Measurements from ENCODE around the gene CACNA1D.

CACNA1D gene

GRCh38 chr3:53807117-53807810 lies 312.9 kb downstream of the CACNA1D start:
- peaks cover 1% of the 10 kb centered on the region for H3K36me3 Mint-ChIP-seq (ENCODE audit: insufficient read depth)
- DNase-seq (ENCODE audit: low spot score in 2 of 2) (no peak), ATAC-seq (replicated peaks; ENCODE audit: extremely low read depth, poor library complexity, severe bottlenecking) (no peak)
- no peaks in the 10 kb centered on the region for H3K4me1 Mint-ChIP-seq
- H3K27ac Mint-ChIP-seq (ENCODE audit: low read depth), result no peak overlapping the region
- no peaks in the 10 kb centered on the region for H3K9me3 Mint-ChIP-seq
- peaks cover 36% of the 10 kb centered on the region for H3K27me3 Mint-ChIP-seq
- H3K4me3 Mint-ChIP-seq, result no peak overlapping the region

DNA sequence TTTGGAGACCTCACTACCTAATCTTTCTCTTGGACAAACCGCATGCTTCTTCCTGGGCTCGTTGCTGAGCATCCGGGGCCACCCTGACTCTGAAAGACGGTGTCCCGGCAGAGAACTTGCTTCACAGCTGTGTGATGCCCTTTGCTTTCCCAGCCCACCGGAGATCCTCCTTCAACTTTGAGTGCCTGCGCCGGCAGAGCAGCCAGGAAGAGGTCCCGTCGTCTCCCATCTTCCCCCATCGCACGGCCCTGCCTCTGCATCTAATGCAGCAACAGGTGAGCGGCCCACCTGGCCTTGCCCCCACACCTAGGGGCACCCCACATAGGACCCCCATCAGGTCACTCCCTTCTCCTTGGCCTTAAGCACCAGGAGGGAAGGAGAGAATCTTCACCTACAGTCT lies 314.1 kb downstream of the CACNA1D start:
- H3K4me3 Mint-ChIP-seq, result no peak overlapping the region
- DNase-seq (ENCODE audit: low spot score in 2 of 2), result no peak
- no peak for ATAC-seq (replicated peaks; ENCODE audit: extremely low read depth, poor library complexity, severe bottlenecking)
- H3K4me1 Mint-ChIP-seq, result no peaks in the 10 kb centered on the region
- H3K27me3 Mint-ChIP-seq, result peaks cover 36% of the 10 kb centered on the region
- peaks cover 3% of the 10 kb centered on the region for H3K36me3 Mint-ChIP-seq (ENCODE audit: insufficient read depth)
- H3K9me3 Mint-ChIP-seq, result no peaks in the 10 kb centered on the region
- no peak overlapping the region for H3K27ac Mint-ChIP-seq (ENCODE audit: low read depth)

DNA sequence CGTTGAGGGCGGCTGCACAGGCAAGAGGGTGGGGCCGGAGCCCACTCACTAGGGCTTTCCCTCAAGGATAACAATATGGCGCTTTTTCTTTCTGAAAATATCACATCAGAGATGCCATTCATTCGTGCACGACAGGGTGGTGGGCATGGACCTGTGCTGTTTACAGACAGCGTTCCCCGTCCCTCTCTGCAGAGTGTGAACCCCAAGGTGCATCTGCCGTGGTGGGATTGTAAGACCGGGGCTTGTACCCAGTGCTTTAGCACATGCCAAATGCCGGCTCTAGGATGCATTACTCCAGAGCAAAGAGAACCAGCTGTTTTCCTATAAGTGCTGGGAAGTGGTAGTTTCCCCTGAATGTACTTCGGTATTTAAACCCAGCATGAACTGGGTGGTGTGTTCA lies 314.9 kb downstream of the CACNA1D start:
- no peak overlapping the region for H3K4me3 Mint-ChIP-seq
- H3K9me3 Mint-ChIP-seq, result no peaks in the 10 kb centered on the region
- H3K36me3 Mint-ChIP-seq (ENCODE audit: insufficient read depth), result peaks cover 3% of the 10 kb centered on the region
- H3K4me1 Mint-ChIP-seq, result no peaks in the 10 kb centered on the region
- ATAC-seq (replicated peaks; ENCODE audit: extremely low read depth, poor library complexity, severe bottlenecking) (no peak), DNase-seq (ENCODE audit: low spot score in 2 of 2) (no peak)
- peaks cover 36% of the 10 kb centered on the region for H3K27me3 Mint-ChIP-seq
- H3K27ac Mint-ChIP-seq (ENCODE audit: low read depth), result no peak overlapping the region

GRCh38 chr3:53809764-53810400 lies 315.5 kb downstream of the CACNA1D start:
- Mint-ChIP-seq H3K36me3 (ENCODE audit: insufficient read depth) (peaks cover 3% of the 10 kb centered on the region), H3K9me3 (no peaks in the 10 kb centered on the region), H3K27me3 (peaks cover 32% of the 10 kb centered on the region), H3K27ac (ENCODE audit: low read depth) (no peak overlapping the region), H3K4me3 (no peak overlapping the region), H3K4me1 (no peaks in the 10 kb centered on the region)
- ATAC-seq (replicated peaks; ENCODE audit: extremely low read depth, poor library complexity, severe bottlenecking) (no peak), DNase-seq (ENCODE audit: low spot score in 2 of 2) (no peak)

GRCh38 chr3:53811143-53811927 lies 316.9 kb downstream of the CACNA1D start:
- peaks cover 26% of the 10 kb centered on the region for H3K27me3 Mint-ChIP-seq
- H3K36me3 Mint-ChIP-seq (ENCODE audit: insufficient read depth), result peaks cover 3% of the 10 kb centered on the region
- DNase-seq (ENCODE audit: low spot score in 2 of 2), result no peak
- ATAC-seq (replicated peaks; ENCODE audit: extremely low read depth, poor library complexity, severe bottlenecking), result no peak
- H3K4me3 Mint-ChIP-seq, result no peak overlapping the region
- H3K4me1 Mint-ChIP-seq, result no peaks in the 10 kb centered on the region
- no peaks in the 10 kb centered on the region for H3K9me3 Mint-ChIP-seq
- no peak overlapping the region for H3K27ac Mint-ChIP-seq (ENCODE audit: low read depth)

- peaks cover 15% of the 10 kb centered on the region for H3K27me3 Mint-ChIP-seq
- no peak for DNase-seq (ENCODE audit: low spot score in 2 of 2)
- ATAC-seq (replicated peaks; ENCODE audit: extremely low read depth, poor library complexity, severe bottlenecking), result no peak
- no peaks in the 10 kb centered on the region for H3K9me3 Mint-ChIP-seq
- no peak overlapping the region for H3K27ac Mint-ChIP-seq (ENCODE audit: low read depth)
- no peak overlapping the region for H3K4me3 Mint-ChIP-seq
- H3K36me3 Mint-ChIP-seq (ENCODE audit: insufficient read depth), result peaks cover 3% of the 10 kb centered on the region
- no peaks in the 10 kb centered on the region for H3K4me1 Mint-ChIP-seq
Observed at GRCh38 chr3:53812434-53812833, 318.0 kb downstream of the CACNA1D start.

- DNase-seq (ENCODE audit: low spot score in 2 of 2) (no peak), ATAC-seq (replicated peaks; ENCODE audit: extremely low read depth, poor library complexity, severe bottlenecking) (no peak)
- H3K4me1 Mint-ChIP-seq, result no peaks in the 10 kb centered on the region
- H3K36me3 Mint-ChIP-seq (ENCODE audit: insufficient read depth), result peaks cover 3% of the 10 kb centered on the region
- no peak overlapping the region for H3K4me3 Mint-ChIP-seq
- H3K27ac Mint-ChIP-seq (ENCODE audit: low read depth), result no peak overlapping the region
- H3K27me3 Mint-ChIP-seq, result peaks cover 8% of the 10 kb centered on the region
- no peaks in the 10 kb centered on the region for H3K9me3 Mint-ChIP-seq
Observed at GRCh38 chr3:53813229-53813628, 318.8 kb downstream of the CACNA1D start.

- no peak for DNase-seq (ENCODE audit: low spot score in 2 of 2)
- H3K9me3 Mint-ChIP-seq, result no peaks in the 10 kb centered on the region
- H3K4me3 Mint-ChIP-seq, result no peak overlapping the region
- H3K36me3 Mint-ChIP-seq (ENCODE audit: insufficient read depth), result peaks cover 3% of the 10 kb centered on the region
- H3K27ac Mint-ChIP-seq (ENCODE audit: low read depth), result no peak overlapping the region
- H3K4me1 Mint-ChIP-seq, result no peaks in the 10 kb centered on the region
- peaks cover 2% of the 10 kb centered on the region for H3K27me3 Mint-ChIP-seq
- no peak for ATAC-seq (replicated peaks; ENCODE audit: extremely low read depth, poor library complexity, severe bottlenecking)
Observed at GRCh38 chr3:53813876-53814275, 319.5 kb downstream of the CACNA1D start.

DNA sequence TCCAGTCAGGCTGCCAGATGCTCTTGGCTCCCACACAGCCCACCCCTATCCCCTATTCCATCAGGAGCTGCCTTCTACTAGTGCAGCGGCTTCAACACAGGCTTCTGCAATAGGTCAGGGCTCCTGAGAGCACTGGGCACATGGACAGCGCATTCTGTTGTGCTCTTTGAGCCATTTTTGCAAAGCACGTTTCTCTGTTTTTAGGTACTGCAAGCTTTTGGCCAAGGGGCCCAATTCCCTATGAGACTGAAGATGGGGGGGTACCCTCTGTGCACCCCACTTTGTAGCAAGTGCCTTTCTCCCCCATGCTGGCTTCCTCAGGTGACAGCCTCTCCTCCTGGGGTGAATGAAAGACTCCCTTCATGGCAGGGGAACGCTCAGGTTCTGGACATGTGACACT lies 320.7 kb downstream of the CACNA1D start:
- Mint-ChIP-seq H3K27ac (ENCODE audit: low read depth) (no peak overlapping the region), H3K4me3 (no peak overlapping the region), H3K36me3 (ENCODE audit: insufficient read depth) (peaks cover 3% of the 10 kb centered on the region), H3K27me3 (no peaks in the 10 kb centered on the region), H3K4me1 (no peaks in the 10 kb centered on the region), H3K9me3 (no peaks in the 10 kb centered on the region)
- no peak for DNase-seq (ENCODE audit: low spot score in 2 of 2)
- ATAC-seq (replicated peaks; ENCODE audit: extremely low read depth, poor library complexity, severe bottlenecking), result no peak

DNA sequence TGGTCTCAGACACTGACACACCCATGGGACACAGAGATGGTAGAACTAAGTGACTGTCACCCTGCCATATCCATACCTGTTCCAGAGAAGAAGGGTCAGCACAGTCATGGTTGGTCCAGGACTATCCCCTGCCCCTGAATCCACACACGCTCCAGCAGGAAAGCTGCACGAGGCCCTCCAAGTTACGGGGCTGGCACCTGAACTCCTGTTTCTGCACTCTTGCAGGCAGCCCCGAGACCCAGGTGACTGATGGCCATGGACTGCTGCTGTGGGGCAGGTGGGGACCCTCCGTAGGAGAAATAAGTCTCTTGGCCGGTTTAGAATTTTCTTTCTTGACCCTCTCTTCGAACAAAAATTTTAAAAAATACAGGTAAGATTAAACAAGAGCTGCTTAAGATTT lies 321.2 kb downstream of the CACNA1D start:
- ATAC-seq (replicated peaks; ENCODE audit: extremely low read depth, poor library complexity, severe bottlenecking), result no peak
- no peak overlapping the region for H3K4me3 Mint-ChIP-seq
- no peak overlapping the region for H3K27ac Mint-ChIP-seq (ENCODE audit: low read depth)
- no peak for DNase-seq (ENCODE audit: low spot score in 2 of 2)
- peaks cover 3% of the 10 kb centered on the region for H3K36me3 Mint-ChIP-seq (ENCODE audit: insufficient read depth)
- H3K9me3 Mint-ChIP-seq, result no peaks in the 10 kb centered on the region
- no peaks in the 10 kb centered on the region for H3K4me1 Mint-ChIP-seq
- no peaks in the 10 kb centered on the region for H3K27me3 Mint-ChIP-seq

- Mint-ChIP-seq H3K4me1 (no peaks in the 10 kb centered on the region), H3K9me3 (no peaks in the 10 kb centered on the region), H3K27ac (ENCODE audit: low read depth) (no peak overlapping the region), H3K27me3 (no peaks in the 10 kb centered on the region), H3K4me3 (no peak overlapping the region), H3K36me3 (ENCODE audit: insufficient read depth) (peaks cover 1% of the 10 kb centered on the region)
- ATAC-seq (replicated peaks; ENCODE audit: extremely low read depth, poor library complexity, severe bottlenecking) (no peak), DNase-seq (ENCODE audit: low spot score in 2 of 2) (no peak)
Observed at GRCh38 chr3:53816425-53816824, 322.0 kb downstream of the CACNA1D start.

GRCh38 chr3:53817211-53817610 lies 322.8 kb downstream of the CACNA1D start:
- H3K9me3 Mint-ChIP-seq, result no peaks in the 10 kb centered on the region
- H3K4me3 Mint-ChIP-seq, result no peak overlapping the region
- H3K27ac Mint-ChIP-seq (ENCODE audit: low read depth), result no peak overlapping the region
- no peaks in the 10 kb centered on the region for H3K4me1 Mint-ChIP-seq
- peaks cover 1% of the 10 kb centered on the region for H3K36me3 Mint-ChIP-seq (ENCODE audit: insufficient read depth)
- DNase-seq (ENCODE audit: low spot score in 2 of 2) (no peak), ATAC-seq (replicated peaks; ENCODE audit: extremely low read depth, poor library complexity, severe bottlenecking) (no peak)
- H3K27me3 Mint-ChIP-seq, result no peaks in the 10 kb centered on the region

DNA sequence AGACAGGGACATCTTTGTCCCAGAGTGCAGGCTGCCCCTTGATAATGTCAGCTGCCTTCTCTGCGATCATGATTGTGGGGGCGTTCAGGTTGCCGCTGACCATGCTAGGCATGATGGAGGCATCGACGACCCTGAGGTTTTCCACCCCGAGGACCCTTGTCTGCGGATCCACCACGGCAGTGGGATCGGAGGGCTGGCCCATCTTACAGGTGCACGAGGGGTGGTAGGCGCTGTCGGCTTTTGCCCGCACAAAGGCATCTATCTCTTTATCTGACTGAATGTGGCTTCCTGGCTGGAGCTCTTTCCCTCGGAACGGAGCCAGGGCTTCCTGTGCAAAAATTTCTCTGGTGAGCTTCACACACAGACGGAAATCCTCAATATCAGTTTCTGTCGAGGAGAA lies 323.4 kb downstream of the CACNA1D start:
- Mint-ChIP-seq H3K4me3 (no peak overlapping the region), H3K36me3 (ENCODE audit: insufficient read depth) (no peaks in the 10 kb centered on the region), H3K4me1 (no peaks in the 10 kb centered on the region), H3K27ac (ENCODE audit: low read depth) (no peak overlapping the region), H3K27me3 (no peaks in the 10 kb centered on the region), H3K9me3 (no peaks in the 10 kb centered on the region)
- no peak for DNase-seq (ENCODE audit: low spot score in 2 of 2)
- no peak for ATAC-seq (replicated peaks; ENCODE audit: extremely low read depth, poor library complexity, severe bottlenecking)
